K562 (cell line): Measurements from ENCODE around the gene MTOR. TPM values are rescaled to one million over a fixed set of nuclear protein-coding genes. Genes with fewer than 3 reads are reported as not detected.

ENCODE experiments used
- CXXC5 ChIP-seq: fragments of 250-450 bp; sonication (Bioruptor Pico); IDR thresholded peaks from 2 replicates; pipeline ENCODE4 v1.8.0; 2022; ENCODE audit warnings: inconsistent platforms, mild to moderate bottlenecking, moderate library complexity
- DIDO1 ChIP-seq: fragments of 450-650 bp; IDR thresholded peaks from 2 replicates; pipeline ENCODE4 v1.6.1; 2016; ENCODE audit warnings: low read depth, missing biosample characterization, missing genetic modification characterization
- E2F3 ChIP-seq: fragments of 250-450 bp; sonication (Bioruptor Pico); IDR thresholded peaks from 2 replicates; pipeline ENCODE4 v1.4.0; 2020; ENCODE audit warnings: mild to moderate bottlenecking
- FOS ChIP-seq: IDR thresholded peaks from 3 replicates; pipeline ENCODE4 v1.6.1; 2011; ENCODE audit not compliant: insufficient read length; ENCODE audit errors: extremely low read depth
- HNRNPK ChIP-seq: fragments of 200-400 bp; formaldehyde crosslinking; IDR thresholded peaks from one replicate; pipeline ENCODE4 v1.6.1; 2018; ENCODE audit warnings: mild to moderate bottlenecking, low read depth, low read length; ENCODE audit not compliant: poor library complexity, severe bottlenecking
- MCM3 ChIP-seq: fragments of 450-650 bp; IDR thresholded peaks from 2 replicates; pipeline ENCODE4 v1.6.1; 2016
- NFIX ChIP-seq: fragments of 250-450 bp; sonication (Bioruptor Pico); IDR thresholded peaks from 2 replicates; pipeline ENCODE4 v1.4.0; 2020; ENCODE audit warnings: low read depth, mild to moderate bottlenecking, moderate library complexity
- NR4A1 ChIP-seq, 2 experiments: fragments of 250-450 bp in 1 of 2; fragments of 450-650 bp in 1 of 2; sonication (Bioruptor Pico) in 1 of 2; IDR thresholded peaks; 2 replicates each; pipeline versions ENCODE4 v1.4.0 to v1.6.1; 2016 to 2020; ENCODE audit warnings: mild to moderate bottlenecking in 2 of 2, missing compliant biosample characterization in 1 of 2, missing genetic modification characterization in 1 of 2, moderate library complexity in 1 of 2
- PREB ChIP-seq: sonication (generic); formaldehyde crosslinking; IDR thresholded peaks from 2 replicates; pipeline ENCODE4 v1.8.1; 2023; ENCODE audit warnings: mild to moderate bottlenecking, missing genetic modification reagents
- RBM25 ChIP-seq: fragments of 200-400 bp; formaldehyde crosslinking; IDR thresholded peaks from 2 replicates; pipeline ENCODE4 v1.6.1; 2018; ENCODE audit warnings: low read length, low read depth, moderate library complexity; ENCODE audit not compliant: severe bottlenecking
- RFX5 ChIP-seq: IDR thresholded peaks from 2 replicates; pipeline ENCODE4 v1.6.1; 2011; ENCODE audit warnings: low read depth, mild to moderate bottlenecking, improper control_type of control experiment, low read length
- SIX5 ChIP-seq, 2 experiments: IDR thresholded peaks; 2 replicates each; pipeline ENCODE4 v1.6.1; 2011; ENCODE audit warnings: low read length in 2 of 2, borderline replicate concordance in 1 of 2, low read depth in 1 of 2, mild to moderate bottlenecking in 1 of 2, moderate library complexity in 1 of 2; ENCODE audit not compliant: insufficient read depth in 1 of 2
- TEAD2 ChIP-seq: fragments of 450-650 bp; IDR thresholded peaks from 2 replicates; pipeline ENCODE4 v1.6.1; 2016; ENCODE audit warnings: missing genetic modification characterization, control low read depth, missing compliant biosample characterization
- TOE1 ChIP-seq, 2 experiments: fragments of 450-650 bp in 1 of 2; sonication (generic) in 1 of 2; formaldehyde crosslinking in 1 of 2; IDR thresholded peaks; 2 replicates each; pipeline versions ENCODE4 v1.7.1 to v1.8.0; 2016 to 2022; ENCODE audit warnings: borderline replicate concordance in 2 of 2, mild to moderate bottlenecking in 2 of 2, antibody characterized with exemption in 1 of 2, inconsistent platforms in 1 of 2, low read depth in 1 of 2, missing genetic modification reagents in 1 of 2, moderate library complexity in 1 of 2
- ZNF586 ChIP-seq: fragments of 450-650 bp; formaldehyde crosslinking; conservative IDR thresholded peaks from 2 replicates; pipeline ENCODE4 v1.4.0; 2020; ENCODE audit warnings: mild to moderate bottlenecking, moderate library complexity
- polyA plus RNA-seq, 8 experiments: library from polyadenylated mRNA; depleted of rRNA in 4 of 8; stranded (reverse) in 5 of 8; unstranded in 3 of 8; fragments of >200 nt; fragmentation: Nextera tagmentation in 2 of 8; fragmentation: Illumina TruSeq in 1 of 8; extraction: Ambion mirVana in 2 of 8; extraction: Trizol in 1 of 8; gene quantifications; 2 replicates each; pipeline versions ENCODE4 v1.2.1 to v1.2.3, GENCODE V29; 2011 to 2014; ENCODE audit warnings: inconsistent platforms in 1 of 8, missing spikeins in 1 of 8
- total RNA-seq, 7 experiments: library from RNA; depleted of rRNA in 6 of 7; stranded (reverse); fragments of >200 nt in 6 of 7; fragmentation: Illumina TruSeq in 2 of 7; extraction: Trizol in 2 of 7; gene quantifications; 2 replicates each; pipeline versions ENCODE4 v1.2.1 to v1.2.3, GENCODE V29; 2011 to 2021; ENCODE audit warnings: low replicate concordance in 1 of 7
- TF ChIP-seq, protein P1 (sequence below): fragments of 250-450 bp; sonication (Bioruptor Pico); IDR thresholded peaks from 2 replicates; pipeline ENCODE4 v1.8.0; 2022; ENCODE audit warnings: inconsistent platforms
- TF ChIP-seq, protein P2 (sequence below): fragments of 450-650 bp; IDR thresholded peaks from 2 replicates; pipeline ENCODE4 v1.6.1; 2016; ENCODE audit warnings: mild to moderate bottlenecking
- TF ChIP-seq, protein P3 (sequence below): fragments of 450-650 bp; IDR thresholded peaks from 2 replicates; pipeline ENCODE4 v1.6.1; 2016; ENCODE audit warnings: low read depth, mild to moderate bottlenecking, moderate library complexity

MTOR gene
- total and polyA plus RNA-seq, 9 of the 15 experiments (the other 6 are each of a cell fraction or from before 2014, with no cell fraction given) = 11.4 to 71.4 (median 52.2) TPM

GRCh38 chr1:11262171-11263049, at the start of gene MTOR (continued):
- no peak for TF ChIP-seq NR4A1 (CRISPR knock-in tag; IDR thresholded peaks at IDR 0.05)
- no peak for TF ChIP-seq NR4A1 (tag; IDR thresholded peaks at IDR 0.05)
- 0 out of 2 replicates have a peak, but pooled peaks have one; percentile 40 for TF ChIP-seq PREB
- no peak for TF ChIP-seq E2F3 (CRISPR knock-in tag)
- peak; percentile 94 for TF ChIP-seq RBM25
- TF ChIP-seq MCM3 = no peak
- TF ChIP-seq TEAD2 (tag) = peak; percentile 38; the same call in 1 of the 2 replicates
- no peak for TF ChIP-seq HNRNPK
- TF ChIP-seq CXXC5 (CRISPR knock-in tag) = peak; percentile 81
- no peak for TF ChIP-seq NFIX
- no peak for TF ChIP-seq RFX5
- peak; percentile 74; the same call in 1 of the 2 replicates for TF ChIP-seq TOE1 (IDR thresholded peaks at IDR 0.05; ENCODE audit: borderline replicate concordance)
- TF ChIP-seq TOE1 (CRISPR knock-in tag; IDR thresholded peaks at IDR 0.05; ENCODE audit: borderline replicate concordance, low read depth) = no peak
- TF ChIP-seq, protein P1, sequence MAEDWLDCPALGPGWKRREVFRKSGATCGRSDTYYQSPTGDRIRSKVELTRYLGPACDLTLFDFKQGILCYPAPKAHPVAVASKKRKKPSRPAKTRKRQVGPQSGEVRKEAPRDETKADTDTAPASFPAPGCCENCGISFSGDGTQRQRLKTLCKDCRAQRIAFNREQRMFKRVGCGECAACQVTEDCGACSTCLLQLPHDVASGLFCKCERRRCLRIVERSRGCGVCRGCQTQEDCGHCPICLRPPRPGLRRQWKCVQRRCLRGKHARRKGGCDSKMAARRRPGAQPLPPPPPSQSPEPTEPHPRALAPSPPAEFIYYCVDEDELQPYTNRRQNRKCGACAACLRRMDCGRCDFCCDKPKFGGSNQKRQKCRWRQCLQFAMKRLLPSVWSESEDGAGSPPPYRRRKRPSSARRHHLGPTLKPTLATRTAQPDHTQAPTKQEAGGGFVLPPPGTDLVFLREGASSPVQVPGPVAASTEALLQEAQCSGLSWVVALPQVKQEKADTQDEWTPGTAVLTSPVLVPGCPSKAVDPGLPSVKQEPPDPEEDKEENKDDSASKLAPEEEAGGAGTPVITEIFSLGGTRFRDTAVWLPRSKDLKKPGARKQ = no peak
- no peak for TF ChIP-seq ZNF586 (CRISPR knock-in tag)
- TF ChIP-seq FOS = peak; percentile 94
- TF ChIP-seq SIX5 (IDR thresholded peaks at IDR 0.05; ENCODE audit: borderline replicate concordance in 1 of 2, insufficient read depth in 1 of 2, low read depth in 1 of 2, low read length in 2 of 2) = peak; percentile 62 to 65; a peak in 2 of 4 replicates
- TF ChIP-seq, protein P2, sequence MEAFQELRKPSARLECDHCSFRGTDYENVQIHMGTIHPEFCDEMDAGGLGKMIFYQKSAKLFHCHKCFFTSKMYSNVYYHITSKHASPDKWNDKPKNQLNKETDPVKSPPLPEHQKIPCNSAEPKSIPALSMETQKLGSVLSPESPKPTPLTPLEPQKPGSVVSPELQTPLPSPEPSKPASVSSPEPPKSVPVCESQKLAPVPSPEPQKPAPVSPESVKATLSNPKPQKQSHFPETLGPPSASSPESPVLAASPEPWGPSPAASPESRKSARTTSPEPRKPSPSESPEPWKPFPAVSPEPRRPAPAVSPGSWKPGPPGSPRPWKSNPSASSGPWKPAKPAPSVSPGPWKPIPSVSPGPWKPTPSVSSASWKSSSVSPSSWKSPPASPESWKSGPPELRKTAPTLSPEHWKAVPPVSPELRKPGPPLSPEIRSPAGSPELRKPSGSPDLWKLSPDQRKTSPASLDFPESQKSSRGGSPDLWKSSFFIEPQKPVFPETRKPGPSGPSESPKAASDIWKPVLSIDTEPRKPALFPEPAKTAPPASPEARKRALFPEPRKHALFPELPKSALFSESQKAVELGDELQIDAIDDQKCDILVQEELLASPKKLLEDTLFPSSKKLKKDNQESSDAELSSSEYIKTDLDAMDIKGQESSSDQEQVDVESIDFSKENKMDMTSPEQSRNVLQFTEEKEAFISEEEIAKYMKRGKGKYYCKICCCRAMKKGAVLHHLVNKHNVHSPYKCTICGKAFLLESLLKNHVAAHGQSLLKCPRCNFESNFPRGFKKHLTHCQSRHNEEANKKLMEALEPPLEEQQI = peak; percentile 61; the same call in 1 of the 2 replicates
- TF ChIP-seq, protein P3, sequence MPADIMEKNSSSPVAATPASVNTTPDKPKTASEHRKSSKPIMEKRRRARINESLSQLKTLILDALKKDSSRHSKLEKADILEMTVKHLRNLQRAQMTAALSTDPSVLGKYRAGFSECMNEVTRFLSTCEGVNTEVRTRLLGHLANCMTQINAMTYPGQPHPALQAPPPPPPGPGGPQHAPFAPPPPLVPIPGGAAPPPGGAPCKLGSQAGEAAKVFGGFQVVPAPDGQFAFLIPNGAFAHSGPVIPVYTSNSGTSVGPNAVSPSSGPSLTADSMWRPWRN = no peak
- peak; percentile 97 for TF ChIP-seq DIDO1 (tag)
